Measurements from ENCODE around the gene B4GALT4.

GRCh38 chr3:119195911-119196310 lies 44.8 kb downstream of the B4GALT4 start:
- TF ChIP-seq USF2 (IDR thresholded peaks at IDR 0.05; ENCODE audit: borderline replicate concordance, low read depth, low read length) (no peak), EP300 (IDR thresholded peaks at IDR 0.05; ENCODE audit: borderline replicate concordance in 1 of 2, low read depth in 1 of 2, low read length in 1 of 2) (no peak), CTCF (IDR thresholded peaks at IDR 0.05) (no peak), REST (IDR thresholded peaks at IDR 0.05; ENCODE audit: low read depth, low read length) (no peak), USF1 (IDR thresholded peaks at IDR 0.05; ENCODE audit: borderline replicate concordance, low read depth) (no peak), POLR2AphosphoS5 (IDR thresholded peaks at IDR 0.05; ENCODE audit: low read depth, low read length) (no peak), MAX (IDR thresholded peaks at IDR 0.05; ENCODE audit: low read depth) (no peak), SMC3 (IDR thresholded peaks at IDR 0.05; ENCODE audit: low read depth, low read length) (no peak), RFX5 (IDR thresholded peaks at IDR 0.05; ENCODE audit: low read length) (no peak), GABPA (IDR thresholded peaks at IDR 0.05; ENCODE audit: low read depth) (no peak), MXI1 (IDR thresholded peaks at IDR 0.05; ENCODE audit: low read depth, low read length) (no peak), EZH2phosphoT487 (IDR thresholded peaks at IDR 0.05; ENCODE audit: borderline replicate concordance, low read depth) (no peak), CHD2 (IDR thresholded peaks at IDR 0.05; ENCODE audit: low read length, partially characterized antibody) (no peak)
